ENCODE data around the gene GABPB1.

The GABPB1 gene

GRCh38 chr15:50275091-50275490 lies 79.9 kb downstream of the GABPB1 start:
- no peak for DNase-seq

GRCh38 chr15:50267577-50267976 lies 87.4 kb downstream of the GABPB1 start:
- no peak for DNase-seq

GRCh38 chr15:50265620-50266019 lies 89.4 kb downstream of the GABPB1 start, which contains the start of gene HDC:
Gene HDC, minus strand, starts transcription at chr15:50265726. Its CDS starts 103 bp downstream, at chr15:50265623.
- no peak for DNase-seq

GRCh38 chr15:50262533-50262932 lies 92.5 kb downstream of the GABPB1 start:
- DNase-seq, result no peak

- DNase-seq, result no peak
Measured at GRCh38 chr15:50261981-50262380, 93.0 kb downstream of the GABPB1 start.

- DNase-seq, result no peak
Measured at GRCh38 chr15:50260969-50261496, 94.0 kb downstream of the GABPB1 start.

- DNase-seq, result no peak
Measured at GRCh38 chr15:50259276-50259675, 95.7 kb downstream of the GABPB1 start.

- DNase-seq, result no peak
Measured at GRCh38 chr15:50257924-50258323, 97.1 kb downstream of the GABPB1 start.

GRCh38 chr15:50257332-50257731 lies 97.7 kb downstream of the GABPB1 start:
- no peak for DNase-seq

- DNase-seq, result no peak
Measured at GRCh38 chr15:50256188-50257041, 98.6 kb downstream of the GABPB1 start.

- DNase-seq, result no peak
Measured at GRCh38 chr15:50252556-50252955, 102.4 kb downstream of the GABPB1 start.

- DNase-seq, result no peak
Measured at GRCh38 chr15:50251638-50252182, 103.3 kb downstream of the GABPB1 start.

GRCh38 chr15:50250760-50251394 lies 104.1 kb downstream of the GABPB1 start:
- no peak for DNase-seq

- no peak for DNase-seq
Measured at GRCh38 chr15:50249704-50250103, 105.3 kb downstream of the GABPB1 start.

- no peak for DNase-seq
Measured at GRCh38 chr15:50248994-50249582, 105.9 kb downstream of the GABPB1 start.

- DNase-seq, result no peak
Measured at GRCh38 chr15:50247819-50248655, 107.0 kb downstream of the GABPB1 start.

GRCh38 chr15:50246631-50247030 lies 108.4 kb downstream of the GABPB1 start:
- no peak for DNase-seq

- no peak for DNase-seq
Measured at GRCh38 chr15:50244959-50245624, 109.9 kb downstream of the GABPB1 start.

GRCh38 chr15:50244153-50244552 lies 110.8 kb downstream of the GABPB1 start:
- DNase-seq, result no peak

- no peak for DNase-seq
Measured at GRCh38 chr15:50241684-50242450, 113.1 kb downstream of the GABPB1 start.

GRCh38 chr15:50238255-50238654 lies 116.7 kb downstream of the GABPB1 start:
- DNase-seq, result no peak
